GM18861 (cell line): ENCODE data around the gene KRTAP2-2.
"Not testable (repeated sequence)": the region's sequence is repeated elsewhere in the genome, so short reads cannot be mapped to it uniquely, and the experiment has no call there.

Experiments
- ATAC-seq: cut with Tn5 transposase; IDR thresholded peaks from one replicate; pipeline ENCODE4 v1.9.1; 2021; ENCODE audit not compliant: unreplicated experiment

KRTAP2-2 gene, protein sequence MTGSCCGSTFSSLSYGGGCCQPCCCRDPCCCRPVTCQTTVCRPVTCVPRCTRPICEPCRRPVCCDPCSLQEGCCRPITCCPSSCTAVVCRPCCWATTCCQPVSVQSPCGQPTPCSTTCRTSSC

DNA sequence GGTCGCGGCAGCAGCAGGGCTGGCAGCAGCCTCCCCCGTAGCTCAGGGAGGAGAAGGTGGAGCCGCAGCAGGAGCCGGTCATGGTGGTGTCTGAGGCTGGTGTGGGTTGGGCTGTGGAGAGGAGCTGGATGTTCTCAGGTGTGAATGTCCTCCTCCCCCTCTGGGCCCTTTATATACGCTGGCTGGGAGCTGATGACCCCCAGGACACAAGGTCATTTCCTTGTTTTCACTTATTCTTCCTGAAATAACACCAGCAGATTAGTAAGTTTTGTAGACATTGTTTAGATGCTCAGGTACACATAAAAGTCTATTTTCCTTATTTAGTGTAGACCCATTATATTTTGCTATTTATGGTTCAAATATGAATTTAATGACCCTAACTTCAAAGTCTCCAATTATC is at the start of gene KRTAP2-2:
KRTAP2-2 (minus strand) TSS at position 101 of the 400 bp plus-strand sequence; CDS start at position 82, 19 bp downstream.
- ATAC-seq: not testable (repeated sequence)

DNA sequence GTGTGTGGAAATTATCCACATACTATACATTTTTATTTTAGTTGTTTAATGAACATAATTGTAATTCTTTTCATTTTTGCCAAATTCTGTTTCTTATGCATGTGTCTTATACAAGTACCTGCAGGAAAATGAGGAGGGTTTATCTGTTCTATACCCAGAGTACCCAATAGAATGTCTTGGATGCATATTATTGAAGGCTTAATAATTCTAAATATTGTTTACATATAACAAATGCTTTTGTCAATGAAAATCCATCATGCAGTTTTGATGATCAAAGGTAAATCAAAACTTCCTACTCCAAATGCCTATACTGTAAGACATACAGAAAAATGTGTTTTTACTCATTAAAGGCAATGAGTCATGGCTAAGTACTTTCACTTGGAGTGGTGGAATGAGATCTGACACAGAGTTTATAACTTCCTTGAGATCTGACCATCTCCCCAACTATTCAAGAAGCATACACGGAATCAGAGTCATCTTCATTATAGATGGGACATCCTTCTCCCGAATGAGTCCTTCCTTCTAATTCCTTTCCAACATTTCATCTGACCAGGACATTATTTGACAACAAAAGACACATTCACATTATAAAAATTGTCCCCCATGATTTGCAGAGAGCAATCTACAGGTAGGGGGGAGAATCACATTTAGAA is 49.5 kb upstream of the KRTAP2-2 start:
- not testable (repeated sequence) for ATAC-seq

DNA sequence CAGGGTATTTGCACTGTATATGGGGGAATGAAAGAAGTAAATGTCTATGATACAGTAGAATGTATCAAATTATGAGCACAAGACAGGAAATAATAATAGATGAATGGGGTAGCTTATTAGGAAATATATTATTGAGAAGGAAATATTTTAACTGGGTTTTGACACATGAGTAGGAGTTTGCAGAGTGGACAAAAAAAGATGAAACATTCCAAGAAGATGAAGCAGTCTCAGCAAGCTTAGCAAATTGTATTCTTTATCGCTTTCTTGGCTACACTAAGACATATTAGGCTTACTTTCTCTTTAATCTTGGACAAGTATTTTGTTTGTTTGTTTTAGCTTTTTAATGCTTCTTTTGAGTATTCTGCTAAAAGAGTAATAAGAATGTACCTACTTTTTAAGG is 48.9 kb upstream of the KRTAP2-2 start:
- ATAC-seq: no peak

DNA sequence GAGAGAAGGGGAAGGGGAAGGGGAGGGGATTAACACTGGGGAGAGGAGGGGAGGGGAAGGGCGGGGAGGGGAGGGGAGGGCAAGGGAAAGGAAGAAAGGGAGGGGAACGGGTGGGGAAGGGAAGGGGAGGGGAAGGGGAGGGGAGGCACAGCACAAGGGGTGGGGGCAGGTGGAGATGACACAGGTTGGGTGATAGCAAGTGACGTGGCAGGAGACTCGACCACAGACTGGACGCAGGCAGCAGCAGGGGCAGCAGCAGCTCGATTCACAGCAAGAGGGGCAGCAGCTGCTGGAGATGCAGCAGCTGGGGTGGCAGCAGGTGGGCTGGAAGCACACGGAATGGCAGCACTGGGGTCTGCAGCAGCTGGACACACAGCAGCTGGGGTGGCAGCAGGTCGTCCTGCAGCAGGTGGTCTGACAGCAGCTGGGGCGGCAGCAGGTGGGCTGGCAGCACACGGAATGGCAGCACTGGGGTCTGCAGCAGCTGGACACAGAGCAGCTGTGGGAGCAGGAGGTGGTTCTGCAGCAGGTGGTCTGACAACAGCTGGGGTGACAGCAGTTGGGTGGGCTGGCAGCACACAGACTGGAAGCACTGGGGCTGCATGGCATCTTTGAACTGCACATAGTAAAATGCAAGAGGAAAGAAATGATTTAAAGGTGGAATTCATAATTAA is 46.7 kb upstream of the KRTAP2-2 start, which contains the start of gene KRTAP4-16:
KRTAP4-16 (minus strand) TSS at position 624 of the 674 bp plus-strand sequence; CDS start at position 624, 0 bp downstream.
- no peak for ATAC-seq

DNA sequence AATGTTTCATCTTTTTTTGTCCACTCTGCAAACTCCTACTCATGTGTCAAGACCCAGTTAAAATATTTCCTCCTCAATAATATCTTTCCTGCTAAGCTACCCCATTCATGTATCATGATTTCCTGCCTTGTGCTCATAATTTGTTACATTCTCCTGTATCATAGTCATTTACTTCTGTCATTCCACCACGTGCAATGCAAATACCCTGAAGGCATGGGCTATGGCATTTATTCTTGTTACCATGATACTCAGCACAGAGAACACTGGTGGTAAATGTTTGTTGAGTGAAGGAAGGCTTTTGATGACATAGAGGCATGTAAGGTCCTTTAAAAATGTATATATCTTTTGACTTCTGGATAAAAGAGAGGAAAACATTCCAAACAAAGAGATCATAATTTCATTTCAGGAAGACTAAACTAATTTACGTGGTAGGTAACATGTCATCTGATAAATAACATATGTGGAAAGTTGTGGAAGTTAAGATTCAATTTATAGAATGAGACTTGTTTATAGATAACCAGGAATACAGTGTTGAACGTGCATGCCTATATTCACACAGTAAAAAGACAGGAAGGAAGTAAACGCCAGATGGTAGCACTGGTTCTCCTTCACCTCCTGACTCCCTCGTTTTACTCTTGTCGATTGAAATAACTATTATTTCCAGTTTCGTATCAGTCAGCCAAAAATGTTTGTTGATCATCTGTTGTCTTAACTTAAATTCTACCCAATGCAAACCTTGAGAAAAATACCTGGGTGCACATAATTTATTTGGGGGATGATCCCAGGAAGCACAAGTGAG is 44.9 kb upstream of the KRTAP2-2 start:
- not testable (repeated sequence) for ATAC-seq

DNA sequence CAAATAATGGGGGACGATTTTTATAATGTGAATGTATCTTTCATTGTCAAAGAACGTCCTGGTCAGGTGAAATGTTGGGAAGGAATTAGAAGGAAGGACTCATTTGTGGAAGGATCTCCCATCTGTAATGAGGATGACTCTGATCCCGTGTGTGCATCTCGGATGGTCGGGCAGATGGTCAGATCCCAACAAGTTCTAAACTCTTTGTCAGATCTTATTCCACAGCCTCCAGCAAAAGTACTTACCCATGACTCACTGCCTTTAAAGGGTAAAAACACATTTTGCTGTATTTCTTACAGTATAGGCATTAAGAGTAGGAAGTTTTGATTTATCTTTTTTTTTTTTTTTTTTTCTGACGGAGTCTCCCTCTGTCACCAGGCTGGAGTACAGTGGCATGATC is 43.5 kb upstream of the KRTAP2-2 start:
- ATAC-seq: no peak

DNA sequence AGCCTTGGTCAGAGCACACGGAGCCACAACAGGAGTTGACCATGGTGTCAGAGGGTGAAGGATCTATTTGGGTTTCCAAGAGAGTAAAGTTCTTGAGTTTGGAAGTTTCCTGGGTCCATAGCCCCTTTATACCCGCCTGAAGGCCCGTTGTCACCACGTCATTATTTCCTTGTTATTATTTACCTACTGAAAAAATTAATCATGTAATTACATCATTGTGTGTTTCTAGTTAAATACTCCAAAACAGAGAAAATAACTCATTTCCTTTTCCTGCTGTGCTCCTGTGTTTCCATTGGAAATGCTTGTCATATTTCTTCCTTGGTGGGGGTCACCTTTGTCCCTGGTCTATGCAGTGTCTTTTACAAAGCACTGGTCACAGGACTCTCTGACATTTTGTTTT is 43.0 kb upstream of the KRTAP2-2 start, which contains the start of gene KRTAP4-8:
KRTAP4-8 (minus strand) TSS at position 101 of the 400 bp plus-strand sequence; CDS start at position 43, 58 bp downstream.
- no peak for ATAC-seq

DNA sequence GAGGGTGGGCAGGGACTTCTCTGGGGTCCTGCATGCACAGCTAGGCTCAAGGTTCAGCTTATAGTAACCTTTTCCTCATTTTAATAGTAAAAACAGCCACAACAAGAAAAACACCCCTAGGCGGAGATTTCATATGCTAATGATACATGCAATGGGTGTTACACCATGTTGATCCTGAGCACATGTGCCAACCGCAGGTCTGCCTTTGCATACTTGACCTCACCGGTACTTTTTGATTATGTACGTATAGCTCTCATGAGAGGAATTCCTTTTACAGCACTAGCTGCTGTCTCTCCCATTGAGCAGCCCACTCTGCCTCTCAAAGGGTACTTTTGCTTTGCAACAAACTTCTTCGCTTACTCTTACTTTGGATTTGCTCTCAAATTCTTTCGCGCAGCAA is 41.0 kb upstream of the KRTAP2-2 start:
- ATAC-seq: no peak

DNA sequence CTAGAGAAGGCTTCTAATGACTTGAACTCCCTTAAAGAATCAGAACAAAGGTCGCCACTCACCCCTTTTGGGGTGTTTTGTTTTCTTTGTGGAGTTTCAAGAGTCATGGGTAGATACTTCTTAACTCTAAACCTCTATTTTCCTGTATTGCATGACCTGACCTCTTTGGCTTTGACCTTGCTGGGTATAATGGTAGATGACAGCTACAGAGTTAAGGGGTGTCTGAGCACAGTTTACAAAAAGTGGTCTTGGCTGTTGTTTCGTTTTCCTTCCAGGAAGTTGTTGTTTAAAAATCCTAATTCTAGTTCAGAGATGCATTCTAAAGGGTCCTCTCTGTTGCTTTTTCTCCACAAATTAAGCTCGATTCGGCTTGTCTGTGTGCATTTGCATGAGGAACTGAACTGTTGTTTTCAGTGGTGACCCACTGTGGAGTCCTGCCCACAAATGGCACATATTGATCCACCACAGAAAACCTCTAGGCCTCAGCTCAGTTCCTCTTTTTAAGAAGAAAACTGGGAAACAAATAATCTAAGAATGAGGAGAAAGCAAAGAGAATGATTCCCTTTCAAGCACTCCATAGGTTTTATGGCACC is 33.8 kb upstream of the KRTAP2-2 start:
- ATAC-seq: not testable (repeated sequence)

DNA sequence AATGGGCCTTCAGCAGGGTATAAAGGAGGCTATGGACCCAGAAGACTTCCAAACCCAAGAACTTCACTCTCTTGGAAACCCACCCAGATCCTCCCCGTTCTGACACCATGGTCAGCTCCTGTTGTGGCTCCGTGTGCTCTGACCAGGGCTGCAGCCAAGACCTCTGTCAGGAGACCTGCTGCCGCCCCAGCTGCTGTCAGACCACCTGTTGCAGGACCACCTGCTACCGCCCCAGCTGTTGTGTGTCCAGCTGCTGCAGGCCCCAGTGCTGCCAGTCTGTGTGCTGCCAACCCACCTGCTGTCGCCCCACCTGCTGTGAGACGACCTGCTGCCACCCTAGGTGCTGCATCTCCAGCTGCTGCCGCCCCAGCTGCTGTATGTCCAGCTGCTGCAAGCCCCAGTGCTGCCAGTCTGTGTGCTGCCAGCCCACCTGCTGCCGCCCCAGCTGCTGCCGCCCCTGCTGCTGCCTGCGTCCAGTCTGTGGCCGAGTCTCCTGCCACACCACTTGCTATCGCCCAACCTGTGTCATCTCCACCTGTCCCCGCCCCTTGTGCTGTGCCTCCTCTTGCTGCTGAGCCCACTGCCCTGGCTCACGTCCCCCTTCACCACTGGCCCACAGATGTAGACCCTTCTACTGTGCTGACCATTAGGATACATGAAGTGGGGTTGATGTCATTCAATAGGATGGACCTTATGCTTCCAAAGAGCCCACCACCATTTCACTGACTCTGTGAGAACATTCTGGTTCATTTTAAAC is 29.2 kb upstream of the KRTAP2-2 start, which contains the start of gene KRTAP4-7:
KRTAP4-7 (plus strand) TSS at position 51 of the 757 bp plus-strand sequence; CDS start at position 108, 57 bp downstream.
- not testable (repeated sequence) for ATAC-seq

DNA sequence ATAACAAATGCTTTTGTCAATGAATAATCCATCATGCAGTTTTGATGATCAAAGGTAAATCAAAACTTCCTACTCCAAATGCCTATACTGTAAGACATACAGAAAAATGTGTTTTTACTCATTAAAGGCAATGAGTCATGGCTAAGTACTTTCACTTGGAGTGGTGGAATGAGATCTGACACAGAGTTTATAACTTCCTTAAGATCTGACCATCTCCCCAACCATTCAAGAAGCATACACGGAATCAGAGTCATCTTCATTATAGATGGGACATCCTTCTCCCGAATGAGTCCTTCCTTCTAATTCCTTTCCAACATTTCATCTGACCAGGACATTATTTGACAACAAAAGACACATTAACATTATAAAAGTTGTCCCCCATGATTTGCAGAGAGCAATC is 28.4 kb upstream of the KRTAP2-2 start:
- not testable (repeated sequence) for ATAC-seq

DNA sequence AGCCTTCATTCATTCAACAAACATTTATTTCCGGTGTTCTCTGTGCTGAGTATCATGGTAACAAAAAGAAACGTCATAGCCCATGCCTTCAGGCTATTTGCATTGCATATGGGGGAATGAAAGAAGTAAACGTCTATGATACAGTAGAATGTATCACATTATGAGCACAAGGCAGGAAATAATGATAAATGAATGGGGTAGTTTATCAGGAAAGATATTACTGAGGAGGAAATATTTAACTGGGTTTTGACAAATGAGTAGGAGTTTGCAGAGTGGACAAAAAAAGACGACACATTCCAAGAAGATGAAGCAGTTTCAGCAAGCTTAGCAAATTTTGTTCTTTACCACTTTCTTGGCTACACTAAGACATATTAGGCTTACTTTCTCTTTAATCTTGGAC is 27.6 kb upstream of the KRTAP2-2 start:
- no peak for ATAC-seq

DNA sequence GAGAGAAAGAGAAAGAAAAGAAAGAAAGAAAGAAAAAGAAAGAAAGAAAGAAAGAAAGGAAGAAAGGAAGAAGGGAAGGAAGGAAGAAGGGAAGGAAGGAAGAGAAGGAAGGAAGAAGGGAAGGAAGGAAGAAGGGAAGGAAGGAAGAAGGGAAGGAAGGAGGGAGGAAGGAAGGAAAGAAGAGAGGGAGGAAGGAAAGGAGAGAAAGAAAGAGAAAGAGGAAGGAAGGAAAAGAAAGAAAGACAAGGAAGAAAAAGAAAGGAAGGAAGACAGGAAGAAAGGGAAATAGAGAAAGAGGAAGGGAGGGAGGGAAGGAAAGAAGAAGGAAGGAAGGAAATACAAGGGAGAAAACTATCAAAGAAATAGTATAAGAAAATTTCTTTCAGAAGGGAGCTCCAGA is 21.8 kb upstream of the KRTAP2-2 start:
- ATAC-seq: no peak

DNA sequence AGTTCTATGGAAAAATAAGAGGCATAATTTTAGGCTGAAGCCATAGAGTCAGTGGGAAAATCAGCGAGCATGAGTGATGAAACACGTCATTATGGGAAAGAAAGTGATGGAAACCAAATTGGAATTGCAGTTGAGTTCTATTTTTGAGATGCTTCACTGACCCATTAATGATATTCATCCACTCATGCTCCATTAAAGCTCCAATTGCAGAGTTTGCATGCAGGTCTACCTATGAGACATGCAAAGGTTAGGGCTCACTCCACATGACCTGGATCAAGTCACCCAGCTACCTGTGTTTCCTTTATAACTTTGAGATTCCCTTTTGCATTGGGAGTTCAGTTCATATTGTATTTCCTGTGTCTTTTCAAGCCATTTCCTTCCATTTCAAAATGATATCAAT is 18.6 kb upstream of the KRTAP2-2 start:
- no peak for ATAC-seq

DNA sequence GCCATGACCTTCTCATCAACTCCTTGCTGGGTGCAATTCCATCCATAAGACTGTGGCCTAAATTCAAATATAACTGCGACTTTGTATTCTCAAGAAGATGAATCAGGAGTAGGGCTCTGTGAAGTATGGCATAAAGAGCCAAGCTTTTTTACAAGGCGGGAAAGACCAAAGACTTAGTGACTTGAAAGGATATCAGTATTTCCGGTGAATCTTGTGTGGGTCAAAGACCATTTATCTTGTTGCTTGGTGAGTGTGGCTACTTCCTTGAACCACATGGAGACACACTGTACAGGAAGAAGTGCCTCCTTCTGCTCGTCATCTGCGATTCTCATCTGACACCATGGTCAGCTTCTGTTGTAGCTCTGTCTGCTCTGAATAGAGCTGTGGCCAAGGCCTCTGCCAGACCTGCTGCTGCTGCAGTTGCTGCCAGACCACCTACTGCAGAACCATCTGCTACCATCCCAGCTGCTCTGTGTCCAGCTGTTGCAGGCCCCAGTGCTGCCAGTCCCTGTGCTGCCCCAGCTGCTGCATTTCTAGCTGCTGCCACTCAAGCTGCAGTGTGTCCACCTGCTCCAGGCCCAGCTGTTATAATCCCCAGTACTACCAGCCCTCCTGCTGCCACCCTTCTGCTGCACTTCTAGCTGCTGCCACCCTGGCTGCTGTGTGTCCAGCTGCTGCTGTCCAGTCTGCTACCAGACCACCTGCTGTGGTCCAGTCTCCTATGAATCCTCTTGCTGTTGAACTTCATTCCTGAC is 16.8 kb upstream of the KRTAP2-2 start:
- ATAC-seq: no peak

DNA sequence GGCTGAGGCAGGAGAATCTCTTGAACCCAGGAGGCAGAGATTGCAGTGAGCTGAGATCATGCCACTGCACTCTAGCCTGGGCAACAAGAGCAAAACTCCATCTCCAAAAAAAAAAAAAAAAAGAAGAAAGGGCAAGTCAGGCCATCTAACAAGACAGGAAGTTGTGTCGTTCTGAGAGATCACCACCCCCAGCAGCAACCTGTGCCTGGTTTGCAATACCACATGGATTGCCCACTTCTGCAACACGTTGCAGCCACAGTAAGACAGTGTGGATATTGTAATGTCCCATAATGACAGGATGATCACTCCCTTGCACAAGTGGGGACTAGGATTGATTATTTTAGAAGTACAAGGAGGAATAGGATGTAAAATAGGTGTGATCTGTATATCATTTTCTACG is 14.0 kb upstream of the KRTAP2-2 start:
- ATAC-seq: no peak

DNA sequence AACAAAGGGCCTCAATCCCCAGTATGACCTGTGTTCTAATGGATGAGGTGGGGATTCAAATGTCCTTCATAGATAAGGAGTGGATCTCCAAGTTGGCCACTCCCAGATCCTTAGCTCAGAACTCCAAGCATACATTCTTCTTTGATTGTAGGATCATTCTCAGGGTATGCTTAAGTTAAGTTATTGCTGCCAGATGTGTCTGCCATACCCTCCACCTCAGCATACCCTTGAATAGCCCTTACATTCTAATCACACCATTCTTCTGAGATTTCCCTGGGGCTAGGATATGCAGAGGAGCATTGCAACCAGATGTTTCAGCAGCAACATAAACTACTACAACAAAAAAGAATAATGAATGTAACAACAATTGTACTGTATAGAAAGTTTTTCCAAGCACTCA is 12.3 kb upstream of the KRTAP2-2 start:
- ATAC-seq: no peak

DNA sequence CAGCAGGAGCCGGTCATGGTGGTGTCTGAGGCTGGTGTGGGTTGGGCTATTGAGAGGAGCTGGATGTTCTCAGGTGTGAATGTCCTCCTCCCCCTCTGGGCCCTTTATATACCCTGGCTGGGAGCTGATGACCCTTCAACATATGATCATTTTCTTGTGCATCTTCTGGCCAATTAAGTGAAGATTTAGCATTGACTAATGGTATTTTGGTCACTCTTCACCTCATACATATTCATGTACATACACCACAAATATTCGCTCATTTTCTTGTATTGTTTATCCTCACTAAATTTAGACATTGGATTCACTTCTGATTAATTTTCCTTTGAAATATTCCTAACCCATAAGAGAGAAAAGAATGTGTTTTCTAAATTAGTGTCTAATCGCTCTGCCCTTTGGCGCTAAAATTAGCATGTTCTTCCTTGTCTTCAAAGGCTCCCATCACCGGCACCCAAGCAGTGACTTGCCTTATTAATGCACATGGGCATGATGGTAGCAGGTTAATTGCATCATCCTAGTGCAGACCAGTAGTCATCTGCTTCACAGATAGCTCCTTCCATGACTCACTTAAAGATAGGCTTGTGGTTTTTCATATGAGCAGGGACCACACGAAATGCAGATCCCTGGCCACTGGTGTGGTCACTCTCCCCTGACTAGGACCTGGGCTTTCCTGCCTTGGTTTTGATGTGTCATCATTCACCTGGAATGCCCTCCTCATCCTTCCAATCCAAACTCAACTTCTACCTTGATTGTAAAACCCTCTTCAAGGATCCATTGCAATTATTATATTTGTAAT is 11.0 kb upstream of the KRTAP2-2 start, which contains the start of gene KRTAP2-4:
KRTAP2-4 (minus strand) TSS at position 51 of the 796 bp plus-strand sequence; CDS start at position 17, 34 bp downstream.
- no peak for ATAC-seq
